GM20000 (cell line): ENCODE measurements around the gene TOLLIP.
"Not testable (repeated sequence)": the region's sequence is repeated elsewhere in the genome, so short reads cannot be mapped to it uniquely, and the experiment has no call there.

Experiments used
- DNase-seq: peaks from one replicate; pipeline ENCODE4 v3.0.0; 2012; ENCODE audit warnings: low spot score
- CTCF ChIP-seq: IDR thresholded peaks from 2 replicates; pipeline ENCODE4 v1.5.1; 2012; ENCODE audit warnings: mild to moderate bottlenecking, control low read depth; ENCODE audit errors: extremely low read depth, missing control alignments

The TOLLIP gene

DNA sequence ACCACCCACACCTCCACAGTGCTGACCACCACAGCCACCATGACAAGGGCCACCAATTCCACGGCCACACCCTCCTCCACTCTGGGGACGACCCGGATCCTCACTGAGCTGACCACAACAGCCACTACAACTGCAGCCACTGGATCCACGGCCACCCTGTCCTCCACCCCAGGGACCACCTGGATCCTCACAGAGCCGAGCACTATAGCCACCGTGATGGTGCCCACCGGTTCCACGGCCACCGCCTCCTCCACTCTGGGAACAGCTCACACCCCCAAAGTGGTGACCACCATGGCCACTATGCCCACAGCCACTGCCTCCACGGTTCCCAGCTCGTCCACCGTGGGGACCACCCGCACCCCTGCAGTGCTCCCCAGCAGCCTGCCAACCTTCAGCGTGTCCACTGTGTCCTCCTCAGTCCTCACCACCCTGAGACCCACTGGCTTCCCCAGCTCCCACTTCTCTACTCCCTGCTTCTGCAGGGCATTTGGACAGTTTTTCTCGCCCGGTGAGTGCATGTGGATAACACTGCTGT is 58.1 kb downstream of the TOLLIP start:
- TF ChIP-seq CTCF: no peak
- no peak for DNase-seq

DNA sequence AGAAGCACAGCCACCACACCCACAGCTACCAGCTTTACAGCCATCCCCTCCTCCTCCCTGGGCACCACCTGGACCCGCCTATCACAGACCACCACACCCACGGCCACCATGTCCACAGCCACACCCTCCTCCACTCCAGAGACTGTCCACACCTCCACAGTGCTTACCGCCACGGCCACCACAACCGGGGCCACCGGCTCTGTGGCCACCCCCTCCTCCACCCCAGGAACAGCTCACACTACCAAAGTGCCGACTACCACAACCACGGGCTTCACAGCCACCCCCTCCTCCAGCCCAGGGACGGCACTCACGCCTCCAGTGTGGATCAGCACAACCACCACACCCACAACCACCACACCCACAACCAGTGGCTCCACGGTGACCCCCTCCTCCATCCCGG is 59.0 kb downstream of the TOLLIP start:
- DNase-seq: not testable (repeated sequence)

DNA sequence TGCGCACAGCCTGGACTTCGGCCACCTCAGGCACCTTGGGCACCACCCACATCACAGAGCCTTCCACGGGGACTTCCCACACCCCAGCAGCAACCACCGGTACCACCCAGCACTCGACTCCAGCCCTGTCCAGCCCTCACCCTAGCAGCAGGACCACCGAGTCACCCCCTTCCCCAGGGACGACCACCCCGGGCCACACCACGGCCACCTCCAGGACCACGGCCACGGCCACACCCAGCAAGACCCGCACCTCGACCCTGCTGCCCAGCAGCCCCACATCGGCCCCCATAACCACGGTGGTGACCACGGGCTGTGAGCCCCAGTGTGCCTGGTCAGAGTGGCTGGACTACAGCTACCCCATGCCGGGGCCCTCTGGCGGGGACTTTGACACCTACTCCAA is 60.5 kb downstream of the TOLLIP start:
- DNase-seq: not testable (repeated sequence)

- DNase-seq: not testable (repeated sequence)
These were observed 62.4 kb downstream of the TOLLIP start for GRCh38 chr11:1247026-1247425.

DNA sequence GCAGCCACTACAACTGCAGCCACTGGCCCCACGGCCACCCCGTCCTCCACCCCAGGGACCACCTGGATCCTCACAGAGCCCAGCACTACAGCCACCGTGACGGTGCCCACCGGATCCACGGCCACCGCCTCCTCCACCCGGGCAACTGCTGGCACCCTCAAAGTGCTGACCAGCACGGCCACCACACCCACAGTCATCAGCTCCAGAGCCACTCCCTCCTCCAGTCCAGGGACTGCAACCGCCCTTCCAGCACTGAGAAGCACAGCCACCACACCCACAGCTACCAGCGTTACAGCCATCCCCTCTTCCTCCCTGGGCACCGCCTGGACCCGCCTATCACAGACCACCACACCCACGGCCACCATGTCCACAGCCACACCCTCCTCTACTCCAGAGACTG is 63.1 kb downstream of the TOLLIP start:
- DNase-seq: not testable (repeated sequence)

- DNase-seq: not testable (repeated sequence)
These were observed 63.7 kb downstream of the TOLLIP start for GRCh38 chr11:1245717-1246116.

DNA sequence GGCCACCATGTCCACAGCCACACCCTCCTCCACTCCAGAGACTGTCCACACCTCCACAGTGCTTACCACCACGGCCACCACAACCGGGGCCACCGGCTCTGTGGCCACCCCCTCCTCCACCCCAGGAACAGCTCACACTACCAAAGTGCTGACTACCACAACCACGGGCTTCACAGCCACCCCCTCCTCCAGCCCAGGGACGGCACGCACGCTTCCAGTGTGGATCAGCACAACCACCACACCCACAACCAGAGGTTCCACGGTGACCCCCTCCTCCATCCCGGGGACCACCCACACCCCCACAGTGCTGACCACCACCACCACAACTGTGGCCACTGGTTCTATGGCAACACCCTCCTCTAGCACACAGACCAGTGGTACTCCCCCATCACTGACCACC is 64.9 kb downstream of the TOLLIP start:
- DNase-seq: not testable (repeated sequence)

- DNase-seq: not testable (repeated sequence)
These were observed 65.9 kb downstream of the TOLLIP start for GRCh38 chr11:1243521-1243920.

DNA sequence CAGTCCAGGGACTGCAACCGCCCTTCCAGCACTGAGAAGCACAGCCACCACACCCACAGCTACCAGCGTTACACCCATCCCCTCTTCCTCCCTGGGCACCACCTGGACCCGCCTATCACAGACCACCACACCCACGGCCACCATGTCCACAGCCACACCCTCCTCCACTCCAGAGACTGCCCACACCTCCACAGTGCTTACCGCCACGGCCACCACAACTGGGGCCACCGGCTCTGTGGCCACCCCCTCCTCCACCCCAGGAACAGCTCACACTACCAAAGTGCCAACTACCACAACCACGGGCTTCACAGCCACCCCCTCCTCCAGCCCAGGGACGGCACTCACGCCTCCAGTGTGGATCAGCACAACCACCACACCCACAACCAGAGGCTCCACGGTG is 66.7 kb downstream of the TOLLIP start:
- not testable (repeated sequence) for DNase-seq

- TF ChIP-seq CTCF: no peak
These were observed 67.1 kb downstream of the TOLLIP start for GRCh38 chr11:1242289-1242688.

DNA sequence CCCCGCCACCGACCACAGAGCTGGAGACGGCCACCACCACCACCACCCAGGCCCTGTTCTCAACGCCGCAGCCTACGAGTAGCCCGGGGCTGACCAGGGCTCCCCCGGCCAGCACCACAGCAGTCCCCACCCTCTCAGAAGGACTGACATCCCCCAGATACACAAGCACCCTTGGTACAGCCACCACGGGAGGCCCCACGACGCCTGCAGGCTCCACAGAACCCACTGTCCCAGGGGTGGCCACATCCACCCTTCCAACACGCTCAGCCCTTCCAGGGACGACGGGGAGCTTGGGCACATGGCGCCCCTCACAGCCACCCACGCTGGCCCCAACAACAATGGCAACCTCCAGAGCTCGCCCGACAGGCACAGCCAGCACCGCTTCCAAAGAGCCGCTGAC is 67.7 kb downstream of the TOLLIP start:
- TF ChIP-seq CTCF: no peak
- DNase-seq: no peak

More at GRCh38 chr11:1242289-1242688, 67.1 kb downstream of the TOLLIP start:
- no peak for DNase-seq

- no peak for DNase-seq
- no peak for TF ChIP-seq CTCF
These were observed 68.7 kb downstream of the TOLLIP start for GRCh38 chr11:1240771-1241170.
